GM20000 (cell line): Measurements from ENCODE around the gene LSG1.

Experiments
- DNase-seq: peaks from one replicate; pipeline ENCODE4 v3.0.0; 2012; ENCODE audit warnings: low spot score
- CTCF ChIP-seq: IDR thresholded peaks from 2 replicates; pipeline ENCODE4 v1.5.1; 2012; ENCODE audit warnings: mild to moderate bottlenecking, control low read depth; ENCODE audit errors: extremely low read depth, missing control alignments

Gene LSG1

DNA sequence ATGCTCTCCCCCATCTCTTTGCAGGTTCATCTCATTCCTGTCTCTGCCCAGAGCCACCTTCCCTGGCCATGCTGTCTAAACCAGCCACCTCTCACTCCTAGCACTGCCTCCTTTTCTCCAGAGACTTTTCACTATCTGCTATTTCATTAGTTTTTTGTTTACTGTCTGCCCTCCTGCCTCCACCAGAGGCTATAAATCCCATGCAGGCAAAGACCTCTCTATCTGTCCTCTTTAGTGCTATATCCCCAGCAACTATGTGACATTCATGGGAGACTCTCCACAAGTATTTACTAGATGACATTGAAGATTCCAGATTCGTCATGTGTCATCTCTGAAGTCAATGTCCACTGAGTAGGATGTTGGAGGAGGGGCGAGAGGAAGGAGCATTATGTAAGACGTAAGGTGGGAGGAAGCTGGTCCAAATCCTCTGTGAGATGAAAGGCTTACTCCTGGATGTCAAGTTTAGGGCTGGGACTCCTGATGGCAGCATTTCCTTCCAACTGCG lies 10.2 kb upstream of the LSG1 start:
- no peak for TF ChIP-seq CTCF
- DNase-seq: no peak

DNA sequence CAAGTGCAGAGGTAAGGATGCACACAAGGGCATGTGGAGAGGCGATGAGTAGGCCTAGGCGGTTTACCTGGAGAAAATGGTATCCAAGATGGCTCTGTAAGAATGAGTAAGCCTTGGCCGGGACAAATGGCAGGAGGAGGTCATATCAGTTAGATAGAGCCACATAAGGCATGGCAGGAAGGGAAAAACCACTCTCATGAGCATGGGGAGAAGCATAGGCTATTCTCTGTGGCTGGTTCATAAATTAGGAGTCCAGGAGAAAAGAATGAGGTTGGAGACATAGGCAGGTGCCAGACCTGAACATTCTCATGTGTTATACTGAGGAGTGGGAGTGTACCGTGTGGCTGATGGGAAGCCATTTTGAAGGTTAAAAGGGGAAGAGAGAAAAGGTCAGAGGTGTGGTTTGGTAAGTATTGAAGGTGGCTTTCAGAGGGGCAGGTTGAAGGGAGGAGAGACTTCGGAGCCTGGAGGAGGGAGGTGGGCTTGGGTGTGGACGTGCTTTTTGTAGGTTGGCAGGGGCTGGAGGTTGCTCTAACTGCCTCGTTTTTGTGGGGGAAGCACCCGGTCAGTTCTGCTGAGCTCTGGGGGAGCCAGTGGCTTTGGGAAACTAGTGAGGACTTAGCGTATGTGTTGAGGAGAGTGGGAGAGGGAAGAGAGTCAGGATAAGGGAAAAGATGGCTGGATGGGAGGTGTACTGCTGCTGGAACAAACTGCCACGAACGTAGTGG lies 9.1 kb upstream of the LSG1 start:
- DNase-seq: no peak
- no peak for TF ChIP-seq CTCF

GRCh38 chr3:194676471-194676870 lies 4.5 kb upstream of the LSG1 start:
- DNase-seq: no peak

GRCh38 chr3:194675680-194676079 lies 3.7 kb upstream of the LSG1 start:
- no peak for TF ChIP-seq CTCF
- DNase-seq: no peak

More at GRCh38 chr3:194676471-194676870, 4.5 kb upstream of the LSG1 start:
- no peak for TF ChIP-seq CTCF

GRCh38 chr3:194675081-194675640 lies 3.2 kb upstream of the LSG1 start:
- DNase-seq: no peak
- TF ChIP-seq CTCF: no peak

DNA sequence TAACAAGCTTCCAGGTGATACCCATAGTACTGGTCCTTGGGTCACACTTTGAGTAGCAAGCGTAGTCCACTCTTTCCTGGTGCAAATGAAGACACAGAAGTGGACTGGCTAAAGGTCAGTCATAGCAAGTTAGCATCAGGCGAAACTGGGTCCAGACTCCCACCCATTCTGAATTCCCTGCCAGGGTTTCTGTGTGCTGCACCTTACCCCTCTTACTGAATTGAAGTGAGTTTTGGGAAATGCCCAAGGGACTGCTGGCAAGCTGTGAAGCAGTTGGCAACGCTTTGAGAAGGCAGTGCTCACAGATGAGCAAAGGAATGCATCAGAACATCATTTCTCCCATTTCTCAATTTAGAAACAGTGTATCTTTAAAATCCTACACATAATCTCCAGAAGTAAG lies 1.8 kb upstream of the LSG1 start:
- no peak for DNase-seq
- no peak for TF ChIP-seq CTCF

DNA sequence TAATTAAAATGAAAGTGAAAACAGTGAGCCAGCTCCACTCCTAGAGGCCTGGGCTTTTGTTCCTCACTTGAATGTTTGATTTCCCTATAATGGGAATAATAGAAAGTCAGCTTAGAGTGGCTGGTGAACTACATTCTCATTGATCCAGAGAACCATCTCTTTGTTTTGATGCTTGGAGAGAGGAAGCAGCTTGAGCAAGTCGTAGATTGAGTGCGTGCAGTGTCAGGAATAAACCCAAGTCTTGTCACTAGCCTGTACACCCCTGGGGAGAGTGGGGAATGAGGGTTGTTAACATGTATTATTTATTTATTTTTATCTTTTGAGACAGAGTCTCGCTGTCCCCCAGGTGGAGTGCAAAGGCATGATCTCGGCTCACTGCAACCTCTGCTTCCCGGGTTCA lies 885 bp upstream of the LSG1 start:
- DNase-seq: no peak

More for the DNA sequence above, 885 bp upstream of the LSG1 start:
- no peak for TF ChIP-seq CTCF
